Upper lobe of left lung (tissue), 4 donors: ENCODE data around the gene MYH9.

ENCODE experiments used
- EP300 ChIP-seq, 4 donors: sonication (generic); formaldehyde crosslinking; IDR thresholded peaks; one replicate each; pipeline ENCODE4 v1.5.1; 2017; ENCODE audit warnings: antibody characterized with exemption in 4 of 4, control low read depth in 2 of 4
- POLR2A ChIP-seq, 4 donors: fragments of 450-650 bp; IDR thresholded peaks; one replicate each; pipeline ENCODE4 v1.5.1; 2016 to 2017; ENCODE audit warnings: antibody characterized with exemption in 4 of 4, mild to moderate bottlenecking in 2 of 4
- POLR2AphosphoS5 ChIP-seq, 2 donors: sonication (generic); formaldehyde crosslinking; IDR thresholded peaks; one replicate each; pipeline ENCODE4 v1.5.1; 2017; ENCODE audit warnings: antibody characterized with exemption in 2 of 2
- TF ChIP-seq, protein P1 (sequence below), 6 experiments: fragments of 450-650 bp in 4 of 6; fragments of 200-600 bp in 2 of 6; sonication (generic) in 2 of 6; IDR thresholded peaks; one replicate each; pipeline ENCODE4 v1.5.1; 2016 to 2019; ENCODE audit warnings: antibody characterized with exemption in 6 of 6

DNA sequence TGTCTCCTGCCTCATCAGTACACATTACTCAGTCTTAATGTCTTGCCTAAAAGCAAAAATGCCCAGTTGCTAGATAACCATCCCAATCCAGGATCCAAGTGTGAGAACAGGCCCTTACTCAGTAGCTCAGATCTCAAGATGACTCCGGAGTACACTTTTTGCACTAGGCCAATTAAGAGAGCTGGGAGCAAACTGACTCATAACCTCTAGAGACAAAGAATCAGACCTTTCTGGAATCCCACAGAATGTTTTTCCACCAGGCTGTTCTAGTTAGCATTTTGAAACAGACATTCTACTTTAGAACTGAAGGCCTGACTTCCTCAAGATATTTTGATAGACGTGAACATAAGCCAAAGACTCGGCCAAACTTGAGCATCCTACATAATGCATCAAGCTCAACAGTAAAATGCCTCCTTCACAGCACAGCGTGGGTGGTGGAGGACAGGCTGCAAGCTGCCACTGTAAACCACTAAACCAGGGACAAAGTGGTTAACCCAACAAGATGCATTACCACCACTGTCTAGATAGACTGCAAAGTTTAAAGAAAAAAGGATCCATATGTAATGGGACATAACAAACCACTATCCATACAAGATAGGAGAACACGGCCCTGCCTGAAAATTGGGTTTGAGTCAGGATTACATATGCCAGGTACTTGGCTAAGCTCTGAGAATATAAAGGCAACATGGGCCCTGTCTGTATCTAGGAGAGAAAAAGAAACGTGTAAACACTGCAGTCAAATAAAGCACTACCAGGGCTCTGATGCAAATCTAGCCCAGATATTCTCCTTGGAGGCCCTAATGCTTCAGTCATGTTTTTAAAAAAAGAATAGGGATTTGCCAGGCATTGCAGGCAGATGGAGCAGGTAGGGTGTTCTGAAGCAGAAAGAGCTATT is 48.3 kb downstream of the MYH9 start:
- TF ChIP-seq EP300 (IDR thresholded peaks at IDR 0.05) = no peak
- no peak for TF ChIP-seq POLR2A (IDR thresholded peaks at IDR 0.05)
- TF ChIP-seq, protein P1, sequence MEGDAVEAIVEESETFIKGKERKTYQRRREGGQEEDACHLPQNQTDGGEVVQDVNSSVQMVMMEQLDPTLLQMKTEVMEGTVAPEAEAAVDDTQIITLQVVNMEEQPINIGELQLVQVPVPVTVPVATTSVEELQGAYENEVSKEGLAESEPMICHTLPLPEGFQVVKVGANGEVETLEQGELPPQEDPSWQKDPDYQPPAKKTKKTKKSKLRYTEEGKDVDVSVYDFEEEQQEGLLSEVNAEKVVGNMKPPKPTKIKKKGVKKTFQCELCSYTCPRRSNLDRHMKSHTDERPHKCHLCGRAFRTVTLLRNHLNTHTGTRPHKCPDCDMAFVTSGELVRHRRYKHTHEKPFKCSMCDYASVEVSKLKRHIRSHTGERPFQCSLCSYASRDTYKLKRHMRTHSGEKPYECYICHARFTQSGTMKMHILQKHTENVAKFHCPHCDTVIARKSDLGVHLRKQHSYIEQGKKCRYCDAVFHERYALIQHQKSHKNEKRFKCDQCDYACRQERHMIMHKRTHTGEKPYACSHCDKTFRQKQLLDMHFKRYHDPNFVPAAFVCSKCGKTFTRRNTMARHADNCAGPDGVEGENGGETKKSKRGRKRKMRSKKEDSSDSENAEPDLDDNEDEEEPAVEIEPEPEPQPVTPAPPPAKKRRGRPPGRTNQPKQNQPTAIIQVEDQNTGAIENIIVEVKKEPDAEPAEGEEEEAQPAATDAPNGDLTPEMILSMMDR (IDR thresholded peaks at IDR 0.05) = no peak
- no peak for TF ChIP-seq POLR2AphosphoS5 (IDR thresholded peaks at IDR 0.05)
